HFFc6 (cell line): Measurements from ENCODE around the gene SEMA3D. TPM values are rescaled to one million over a fixed set of nuclear protein-coding genes. Genes with fewer than 3 reads are reported as not detected.
"Not testable (repeated sequence)": the region's sequence is repeated elsewhere in the genome, so short reads cannot be mapped to it uniquely, and the experiment has no call there.

ENCODE experiments used
- DNase-seq: peaks from one replicate; pipeline ENCODE4 v3.0.0-alpha.2; 2018
- H3K27ac Mint-ChIP-seq: 2 replicates; pipeline ENCODE4 v1.8.0; 2020; ENCODE audit warnings: mild to moderate bottlenecking, mixed read lengths
- H3K27me3 Mint-ChIP-seq: 2 replicates; pipeline ENCODE4 v1.8.0; 2021; ENCODE audit warnings: mild to moderate bottlenecking, moderate library complexity, mixed read lengths; ENCODE audit not compliant: insufficient read depth
- H3K36me3 Mint-ChIP-seq: 2 replicates; pipeline ENCODE4 v1.8.0; 2021; ENCODE audit warnings: low read depth, mixed read lengths
- H3K4me1 Mint-ChIP-seq: 2 replicates; pipeline ENCODE4 v1.8.0; 2020; ENCODE audit warnings: low read depth, mixed read lengths
- H3K4me3 Mint-ChIP-seq: 2 replicates; pipeline ENCODE4 v1.8.0; 2020; ENCODE audit warnings: mild to moderate bottlenecking, moderate library complexity, mixed read lengths
- H3K9me3 Mint-ChIP-seq: 2 replicates; pipeline ENCODE4 v1.8.0; 2020; ENCODE audit warnings: mild to moderate bottlenecking, mixed read lengths
- CTCF ChIP-seq: fragments of 200-600 bp; sonication (generic); IDR thresholded peaks from 2 replicates; pipeline ENCODE4 v1.5.0; 2021; ENCODE audit warnings: antibody characterized with exemption, mild to moderate bottlenecking
- total RNA-seq, 6 experiments: library from RNA; stranded (reverse); fragmentation: NEBNext Ultra II Directional; extraction: Animal tissue kit (Norgen Biotek cat#: 25700); gene quantifications; 2 replicates in 1 of 6; 3 replicates in 5 of 6; pipeline ENCODE4 v1.2.3, GENCODE V29; 2021

SEMA3D gene
- total RNA-seq, 6 experiments from 2014 or later, result 16.5 to 23.7 (median 22.4) TPM

GRCh38 chr7:84997626-84998025 is 189.2 kb downstream of the SEMA3D start:
- H3K9me3 Mint-ChIP-seq, result no peaks in the 10 kb centered on the region
- H3K4me3 Mint-ChIP-seq, result no peak overlapping the region
- peaks cover 10% of the 10 kb centered on the region; the same call in 1 of the 2 replicates for H3K4me1 Mint-ChIP-seq
- TF ChIP-seq CTCF, result no peak
- no peaks in the 10 kb centered on the region for H3K27me3 Mint-ChIP-seq
- DNase-seq, result no peak
- no peak overlapping the region for H3K27ac Mint-ChIP-seq
- peaks cover 6% of the 10 kb centered on the region; the same call in 1 of the 2 replicates for H3K36me3 Mint-ChIP-seq

- H3K27ac Mint-ChIP-seq, H3K4me3 Mint-ChIP-seq, H3K27me3 Mint-ChIP-seq, H3K4me1 Mint-ChIP-seq, DNase-seq: not testable (repeated sequence)
- Mint-ChIP-seq H3K9me3 (peaks cover 19% of the 10 kb centered on the region), H3K36me3 (peaks cover 18% of the 10 kb centered on the region; the same call in 1 of the 2 replicates)
Measured at GRCh38 chr7:84992954-84993353, 193.9 kb downstream of the SEMA3D start.

- H3K27ac Mint-ChIP-seq, result peak overlapping the region; percentile 12; the same call in 1 of the 2 replicates
- DNase-seq, result peak; percentile 18
- H3K4me1 Mint-ChIP-seq, result peaks cover 35% of the 10 kb centered on the region
- no peak overlapping the region for H3K4me3 Mint-ChIP-seq
- H3K36me3 Mint-ChIP-seq, result peaks cover 13% of the 10 kb centered on the region; the same call in 1 of the 2 replicates
- peaks cover 1% of the 10 kb centered on the region; the same call in 1 of the 2 replicates for H3K27me3 Mint-ChIP-seq
- H3K9me3 Mint-ChIP-seq, result peaks cover 11% of the 10 kb centered on the region; the same call in 1 of the 2 replicates
- TF ChIP-seq CTCF, result peak; percentile 56
Measured at GRCh38 chr7:84985073-84985784, 201.6 kb downstream of the SEMA3D start.

GRCh38 chr7:84982199-84982598 is 204.7 kb downstream of the SEMA3D start:
- Mint-ChIP-seq H3K9me3 (no peaks in the 10 kb centered on the region), H3K27ac (no peak overlapping the region), H3K36me3 (peaks cover 5% of the 10 kb centered on the region; the same call in 1 of the 2 replicates), H3K4me3 (no peak overlapping the region), H3K27me3 (peaks cover 1% of the 10 kb centered on the region), H3K4me1 (peaks cover 35% of the 10 kb centered on the region)
- TF ChIP-seq CTCF, result no peak
- peak; percentile 33 for DNase-seq

- Mint-ChIP-seq H3K4me3 (no peak overlapping the region), H3K9me3 (no peaks in the 10 kb centered on the region), H3K4me1 (peaks cover 35% of the 10 kb centered on the region), H3K27me3 (peaks cover 1% of the 10 kb centered on the region), H3K36me3 (peaks cover 5% of the 10 kb centered on the region; the same call in 1 of the 2 replicates), H3K27ac (peak overlapping the region; percentile 61)
- TF ChIP-seq CTCF, result no peak
- DNase-seq, result peak; percentile 4
Measured at GRCh38 chr7:84981055-84981976, 205.5 kb downstream of the SEMA3D start.
